ENCODE results near the gene TRPV4. TPM values are rescaled to one million over a fixed set of nuclear protein-coding genes. Genes with fewer than 3 reads are reported as not detected.

TRPV4 gene
- total RNA-seq, 4 donors from 2014 or later: 0.13 to 0.82 (median 0.19) TPM; not detected in 1

DNA sequence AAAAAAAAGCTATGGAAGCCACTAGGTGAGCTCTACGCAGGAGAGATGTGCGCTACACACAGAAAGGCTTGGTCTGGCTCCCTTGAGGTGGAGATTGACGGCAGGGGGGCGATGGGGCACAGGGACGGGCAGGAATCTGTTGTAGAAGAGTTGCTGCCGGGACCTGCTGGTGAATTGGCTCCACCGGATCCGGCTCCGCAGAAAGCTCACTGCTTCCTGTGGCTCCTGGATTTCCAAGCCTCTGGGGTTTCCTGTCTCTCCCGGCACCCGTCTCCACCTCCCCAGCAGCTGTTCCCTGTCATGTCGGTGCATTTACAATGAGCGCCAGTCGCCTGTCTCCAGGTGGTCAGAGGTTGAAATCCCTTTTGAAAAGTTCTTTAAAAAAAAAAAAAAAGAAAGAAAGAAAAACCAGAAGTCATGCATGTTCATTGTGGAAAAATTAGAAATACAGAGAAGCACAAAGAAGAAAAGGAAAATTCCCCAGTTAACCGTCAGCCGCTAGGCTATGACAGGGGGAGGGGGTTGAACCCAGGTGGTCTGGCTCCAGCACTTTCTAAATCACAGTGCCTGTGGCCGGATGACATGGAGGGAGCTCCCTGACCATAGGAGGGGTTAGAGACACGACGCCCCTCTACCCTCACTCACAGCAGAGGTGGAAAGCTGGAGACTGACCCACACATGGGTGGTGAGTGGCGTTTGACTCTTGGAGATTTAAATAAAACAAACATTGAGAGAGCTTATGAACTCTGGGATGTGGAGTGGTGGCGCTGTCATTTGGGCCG, 98.8 kb downstream of the TRPV4 start:
- Histone ChIP-seq H3K9me3 (no peaks in the 10 kb centered on the region), H3K4me3 (no peak overlapping the region), H3K27ac (no peak overlapping the region), H3K4me1 (no peaks in the 10 kb centered on the region), H3K36me3 (no peaks in the 10 kb centered on the region), H3K27me3 (peaks cover 50% of the 10 kb centered on the region)
- 24 to 26% methylated on average over 12 to 14 of the region's 22 CpGs for WGBS, 2 donors (ENCODE audit: low coverage in 1 of 2)
- ATAC-seq: no peak
- TF ChIP-seq POLR2AphosphoS5 (IDR thresholded peaks at IDR 0.05) (no peak), CTCF (IDR thresholded peaks at IDR 0.05) (no peak), EP300 (IDR thresholded peaks at IDR 0.05) (no peak), POLR2A (IDR thresholded peaks at IDR 0.05) (no peak)

Small RNA genes lying within 50 kb of the gene (small RNA-seq; reads per million reads assigned to genes)
- gene MIR4497: 0 reads per million in 4 donors
- 0 reads per million in 4 donors for gene RN7SL441P

Other genes with a start within 250 kb of the TRPV4 start
- gene FAM222A, start 119.6 kb downstream of the TRPV4 start, total RNA-seq: 1 to 10 TPM in 2 of 4 donors, under 1 TPM in 2; 0.54 to 3.7 (median 0.92) TPM
- gene GLTP, start 47.1 kb upstream of the TRPV4 start, total RNA-seq: 10 to 100 TPM; 35.2 to 70.3 (median 51.8) TPM
- gene TCHP, start 66.9 kb upstream of the TRPV4 start, total RNA-seq: 10 to 100 TPM; 12.4 to 29.4 (median 17.6) TPM
- gene GIT2, start 163.0 kb upstream of the TRPV4 start, total RNA-seq: 10 to 100 TPM; 36.8 to 52.8 (median 42.3) TPM
- 100 to 1,000 TPM; 141 to 182 (median 153) TPM for gene ANKRD13A, start 166.0 kb upstream of the TRPV4 start, total RNA-seq
- 10 to 100 TPM in 3 of 4 donors, 1 to 10 TPM in 1; 9.4 to 21.5 (median 11.4) TPM for gene C12orf76, start 215.1 kb upstream of the TRPV4 start, total RNA-seq